PC-9 (cell line): ENCODE measurements around the gene SLC1A2.

Experiments used
- EZH2 ChIP-seq: fragments of 200-600 bp; sonication (generic); IDR thresholded peaks from 2 replicates; pipeline ENCODE4 v1.8.0; 2017; ENCODE audit warnings: antibody characterized with exemption, low read depth
- TF ChIP-seq, protein P1 (sequence below): fragments of 200-600 bp; sonication (generic); conservative IDR thresholded peaks from 2 replicates; pipeline ENCODE4 v1.6.1; 2017; ENCODE audit warnings: mixed run types, antibody characterized with exemption, mild to moderate bottlenecking, moderate library complexity

GRCh38 chr11:35383953-35384352, 35.4 kb downstream of the SLC1A2 start:
- TF ChIP-seq, protein P1, sequence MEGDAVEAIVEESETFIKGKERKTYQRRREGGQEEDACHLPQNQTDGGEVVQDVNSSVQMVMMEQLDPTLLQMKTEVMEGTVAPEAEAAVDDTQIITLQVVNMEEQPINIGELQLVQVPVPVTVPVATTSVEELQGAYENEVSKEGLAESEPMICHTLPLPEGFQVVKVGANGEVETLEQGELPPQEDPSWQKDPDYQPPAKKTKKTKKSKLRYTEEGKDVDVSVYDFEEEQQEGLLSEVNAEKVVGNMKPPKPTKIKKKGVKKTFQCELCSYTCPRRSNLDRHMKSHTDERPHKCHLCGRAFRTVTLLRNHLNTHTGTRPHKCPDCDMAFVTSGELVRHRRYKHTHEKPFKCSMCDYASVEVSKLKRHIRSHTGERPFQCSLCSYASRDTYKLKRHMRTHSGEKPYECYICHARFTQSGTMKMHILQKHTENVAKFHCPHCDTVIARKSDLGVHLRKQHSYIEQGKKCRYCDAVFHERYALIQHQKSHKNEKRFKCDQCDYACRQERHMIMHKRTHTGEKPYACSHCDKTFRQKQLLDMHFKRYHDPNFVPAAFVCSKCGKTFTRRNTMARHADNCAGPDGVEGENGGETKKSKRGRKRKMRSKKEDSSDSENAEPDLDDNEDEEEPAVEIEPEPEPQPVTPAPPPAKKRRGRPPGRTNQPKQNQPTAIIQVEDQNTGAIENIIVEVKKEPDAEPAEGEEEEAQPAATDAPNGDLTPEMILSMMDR = no peak
- TF ChIP-seq EZH2 = no peak
